Hypothalamus (tissue), 51 donors: ENCODE measurements around the gene LYPLA2.

ENCODE experiments used
- DNase-seq, 51 donors: peaks; one replicate each; lab custom pipeline; 2025; lab: John Stamatoyannopoulos, UW

LYPLA2 gene

DNA sequence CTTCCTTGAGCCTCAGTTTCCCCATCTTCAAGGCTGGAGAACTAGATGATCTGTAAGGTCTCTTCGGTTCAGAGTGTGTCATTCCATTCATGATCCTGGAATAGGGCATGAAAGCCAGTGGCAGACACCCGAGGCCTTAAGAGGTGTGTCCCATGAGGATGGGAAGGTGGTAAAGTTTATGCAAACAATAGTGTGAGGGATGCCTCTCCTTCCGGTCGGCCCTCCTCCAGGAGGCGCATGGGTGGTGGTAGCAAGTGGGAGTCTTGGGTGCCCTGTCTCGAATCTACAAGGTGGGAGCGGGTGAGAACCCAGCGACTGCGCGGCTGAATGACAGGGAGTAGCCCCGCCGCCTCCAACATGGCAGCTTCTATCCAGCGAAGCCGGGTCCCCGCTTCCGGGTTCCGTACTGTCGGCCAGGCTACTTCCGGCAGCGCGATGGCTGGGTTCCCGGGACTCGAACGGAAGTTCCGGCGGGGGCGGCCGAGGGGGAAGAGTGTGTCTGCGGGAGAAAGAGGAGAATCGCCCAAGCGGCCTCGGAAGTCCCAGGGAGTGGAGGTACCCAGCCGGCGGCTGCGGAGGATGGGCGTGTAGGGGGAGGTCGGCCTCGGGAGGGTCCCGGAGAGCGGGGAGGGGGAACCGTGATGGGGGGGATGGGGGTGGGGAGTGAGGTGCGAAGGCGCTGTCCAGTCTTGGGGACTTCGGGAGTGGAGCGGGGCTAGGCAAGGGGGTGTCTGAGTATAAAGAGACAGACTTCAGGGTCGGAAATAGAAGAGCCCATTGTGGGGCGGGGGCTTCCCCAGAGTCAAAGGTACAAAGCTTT lies at the start of gene LYPLA2:
TSS of gene LYPLA2 (plus strand) at position 450 of the 820 bp plus-strand sequence. CDS start 1,538 bp downstream, outside the sequence.
- peak; percentile 69 to 97 (median 92) for DNase-seq

DNA sequence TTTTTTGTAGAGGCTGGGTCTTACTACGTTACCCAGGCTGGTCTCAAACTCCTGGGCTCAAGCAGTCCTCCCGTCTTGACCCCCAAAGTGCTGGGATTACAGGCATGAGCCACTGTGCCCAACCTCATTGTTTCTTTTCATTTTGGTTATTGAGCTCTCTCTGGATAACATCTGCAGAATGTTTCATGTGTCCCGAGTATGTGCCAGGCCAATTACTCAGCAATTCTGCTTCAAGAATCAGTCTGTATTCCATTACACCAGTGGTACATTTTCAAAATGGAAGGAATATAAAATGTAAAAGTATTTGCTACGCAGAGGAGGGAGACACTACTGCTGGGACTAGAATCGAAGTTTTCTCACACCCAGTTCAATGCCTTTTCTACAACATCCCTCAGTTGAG lies 49.3 kb upstream of the LYPLA2 start:
- DNase-seq = no peak

DNA sequence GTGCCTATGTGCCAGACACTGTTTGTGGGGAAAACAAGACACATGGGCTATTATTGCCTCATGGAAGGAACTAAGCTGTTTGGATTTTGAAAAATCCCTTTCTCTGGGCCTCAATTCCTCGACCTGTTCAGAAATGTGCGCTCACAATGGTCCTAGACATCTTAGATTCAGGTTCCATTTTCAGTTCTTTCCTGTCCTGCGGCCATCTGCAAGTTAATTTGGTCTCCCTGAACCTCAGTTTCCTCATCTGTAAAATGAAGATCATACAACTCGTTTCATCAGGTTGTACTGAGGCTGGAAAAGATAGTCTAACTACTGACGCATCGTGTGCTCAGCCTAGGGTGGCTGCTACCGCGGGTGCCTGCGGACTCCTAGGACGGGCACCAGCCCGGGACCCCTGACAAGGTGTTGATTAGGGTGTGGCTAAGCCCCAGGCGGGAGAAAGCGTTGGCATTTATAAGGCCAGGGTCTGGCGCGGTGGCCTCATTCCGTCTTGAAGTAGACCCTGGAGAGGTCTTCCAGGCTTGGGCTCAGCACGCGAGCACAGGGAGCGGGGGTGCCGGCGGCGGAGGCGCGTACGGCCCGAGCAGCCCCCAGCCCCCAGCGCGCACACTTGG lies 48.2 kb upstream of the LYPLA2 start:
- peak in 5 of 51 donors; percentile 37 to 52 (median 50) for DNase-seq

DNA sequence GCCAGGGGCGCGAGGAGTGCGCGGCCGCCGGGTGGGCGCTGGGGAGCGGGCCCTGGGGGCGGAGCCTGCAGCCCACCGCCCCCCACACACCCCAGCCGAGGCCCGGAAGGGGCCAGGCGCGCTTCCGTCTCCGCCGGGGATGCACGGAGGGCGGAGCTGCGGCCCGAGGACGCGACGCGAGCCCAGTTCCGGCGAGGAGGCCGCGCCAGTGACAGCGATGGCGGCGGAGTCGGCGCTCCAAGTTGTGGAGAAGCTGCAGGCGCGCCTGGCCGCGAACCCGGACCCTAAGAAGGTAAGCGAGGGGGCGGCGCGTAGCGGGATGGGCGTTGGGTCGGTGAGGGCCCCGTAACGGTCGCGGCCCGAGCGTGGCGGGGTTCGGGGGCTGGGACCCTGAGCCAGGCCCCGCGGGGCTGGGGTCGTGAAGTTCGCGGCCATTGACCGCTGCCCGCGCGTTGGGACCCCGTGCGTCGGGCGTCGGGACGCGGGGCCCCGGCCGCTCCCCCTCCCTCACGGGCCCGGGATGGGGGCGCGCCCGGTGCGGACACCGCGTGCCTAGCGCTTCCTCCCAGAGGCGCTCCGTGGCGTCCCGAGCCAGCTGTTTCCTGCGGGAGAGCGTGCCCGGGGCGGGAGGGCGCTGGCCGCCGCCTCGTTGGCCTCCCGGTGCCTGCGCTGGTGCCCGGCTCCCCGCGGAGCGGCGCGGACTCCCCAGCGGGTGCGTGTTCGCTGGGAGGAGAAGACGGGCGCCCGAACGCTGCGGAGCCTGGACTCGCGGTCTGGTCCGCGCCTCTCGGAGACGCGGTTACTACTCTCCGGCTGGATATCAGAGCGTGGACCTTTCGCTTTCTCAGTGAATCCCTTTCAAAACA lies 47.4 kb upstream of the LYPLA2 start, which contains the start of gene ELOA:
TSS of gene ELOA (plus strand) at position 185 of the 866 bp plus-strand sequence. CDS start at position 218, 33 bp downstream.
- DNase-seq = peak in 46 of 51 donors; percentile 10 to 81 (median 59)

DNA sequence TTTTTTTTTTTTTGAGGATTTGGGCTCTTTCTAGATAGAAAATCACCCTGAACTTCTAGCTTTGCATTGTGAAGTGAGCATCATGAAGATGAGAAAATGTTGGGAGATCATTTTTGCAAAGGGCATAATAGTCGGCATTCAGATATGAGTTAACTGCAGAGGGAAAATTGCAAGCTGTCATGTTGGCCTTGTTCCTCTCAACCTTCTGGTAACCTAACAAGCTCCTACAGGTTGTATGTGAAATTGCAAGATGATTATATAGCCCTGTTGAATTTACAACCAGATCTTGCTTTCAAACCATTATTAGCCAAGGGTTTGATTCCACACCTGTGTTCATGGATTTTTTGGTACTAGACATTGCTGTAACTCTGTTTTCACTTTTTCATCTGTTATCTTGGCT lies 45.4 kb upstream of the LYPLA2 start:
- DNase-seq = no peak

DNA sequence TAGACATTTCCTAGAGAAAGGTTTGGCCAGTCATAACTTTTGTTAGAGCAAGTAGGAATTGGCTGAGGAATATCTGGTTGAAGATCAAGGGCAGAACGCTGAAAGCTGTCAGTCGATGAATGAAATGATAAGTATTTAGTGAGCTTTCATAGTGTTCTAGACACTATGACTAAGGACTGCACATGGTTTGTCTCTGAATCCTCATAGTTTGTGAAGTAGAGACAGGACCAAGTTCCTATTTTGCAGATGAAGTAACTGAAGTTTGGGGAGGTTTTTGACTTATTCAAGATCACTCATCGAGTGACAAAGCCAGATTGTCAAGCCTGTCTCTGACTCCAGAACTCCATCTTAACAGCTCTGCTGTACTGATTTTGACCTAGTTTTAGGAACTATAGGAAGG lies 42.9 kb upstream of the LYPLA2 start:
- no peak for DNase-seq

GRCh38 chr1:23751050-23751814 lies 39.7 kb upstream of the LYPLA2 start:
- peak in 3 of 51 donors; percentile 3 to 13 (median 7) for DNase-seq

DNA sequence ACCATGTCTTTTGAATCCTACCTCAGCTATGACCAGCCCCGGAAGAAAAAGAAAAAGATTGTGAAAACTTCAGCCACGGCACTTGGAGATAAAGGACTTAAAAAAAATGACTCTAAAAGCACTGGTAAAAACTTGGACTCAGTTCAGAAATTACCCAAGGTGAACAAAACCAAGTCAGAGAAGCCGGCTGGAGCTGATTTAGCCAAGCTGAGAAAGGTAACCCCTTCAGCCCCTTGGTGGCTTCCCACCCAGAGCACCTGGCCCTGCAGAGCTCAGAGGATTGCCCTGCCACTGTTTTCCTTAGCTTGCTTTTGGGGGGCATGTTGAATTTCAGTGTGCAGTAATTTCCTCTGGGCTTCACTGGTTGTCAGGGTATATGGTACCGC lies 39.1 kb upstream of the LYPLA2 start:
- no peak for DNase-seq

GRCh38 chr1:23752909-23753308 lies 38.0 kb upstream of the LYPLA2 start:
- no peak for DNase-seq

DNA sequence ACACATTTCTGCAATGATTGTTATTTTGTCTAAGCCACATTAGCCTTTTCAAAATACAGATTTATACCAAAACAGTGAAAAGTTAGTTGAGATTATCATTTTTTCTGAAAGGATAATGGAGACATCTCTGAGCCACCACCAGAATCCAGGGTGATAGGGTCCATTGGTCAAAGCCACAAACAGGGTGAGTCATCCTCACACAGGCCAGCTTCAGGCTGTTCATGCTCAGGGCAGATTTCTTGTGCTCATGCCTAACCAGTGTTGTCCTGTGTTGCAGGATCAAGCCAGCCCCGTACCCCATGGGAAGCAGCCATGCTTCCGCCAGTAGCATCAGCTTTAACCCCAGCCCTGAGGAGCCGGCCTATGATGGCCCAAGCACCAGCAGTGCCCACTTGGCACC lies 34.3 kb upstream of the LYPLA2 start:
- no peak for DNase-seq

DNA sequence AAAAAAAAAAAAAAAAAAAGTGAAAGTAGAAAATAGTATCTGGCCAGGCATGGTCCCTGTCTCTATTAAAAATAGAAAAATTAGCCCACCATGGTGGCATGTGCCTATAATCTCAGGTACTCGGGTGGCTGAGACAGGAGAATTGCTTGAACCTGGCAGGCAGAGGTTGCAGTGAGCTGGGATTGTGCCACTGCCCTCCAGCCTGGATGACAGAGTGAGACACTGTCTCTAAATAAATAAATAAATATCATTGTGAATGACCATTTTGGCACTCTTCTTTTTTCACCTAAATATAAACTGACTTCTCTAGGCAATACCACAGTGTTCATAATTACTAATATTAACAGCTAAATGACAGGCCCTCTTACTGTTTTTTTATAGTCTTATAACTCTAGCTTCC lies 33.1 kb upstream of the LYPLA2 start:
- no peak for DNase-seq

- DNase-seq = peak in 28 of 51 donors; percentile 2 to 62 (median 26)
Observed at GRCh38 chr1:23759277-23759676, 31.7 kb upstream of the LYPLA2 start.

GRCh38 chr1:23763041-23763577 lies 27.8 kb upstream of the LYPLA2 start:
- DNase-seq = no peak

DNA sequence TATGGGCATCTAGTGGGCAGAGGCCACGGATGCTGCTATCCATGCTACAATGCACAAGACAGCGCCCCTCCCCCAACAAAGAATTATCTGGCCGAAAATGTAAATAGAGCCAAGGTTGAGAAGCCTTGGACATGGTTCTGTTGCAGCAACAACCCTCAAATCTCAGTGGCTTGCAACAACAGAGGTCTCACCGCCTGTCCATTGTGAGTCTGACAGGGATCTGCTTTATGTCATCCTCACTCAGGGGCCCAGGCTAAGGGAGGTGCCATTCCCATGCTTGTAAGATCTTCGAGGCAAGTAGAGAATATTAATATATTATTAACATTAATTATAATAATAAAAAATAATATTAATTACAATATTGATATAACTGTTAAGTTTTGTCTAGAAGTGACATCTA lies 22.2 kb upstream of the LYPLA2 start:
- no peak for DNase-seq

DNA sequence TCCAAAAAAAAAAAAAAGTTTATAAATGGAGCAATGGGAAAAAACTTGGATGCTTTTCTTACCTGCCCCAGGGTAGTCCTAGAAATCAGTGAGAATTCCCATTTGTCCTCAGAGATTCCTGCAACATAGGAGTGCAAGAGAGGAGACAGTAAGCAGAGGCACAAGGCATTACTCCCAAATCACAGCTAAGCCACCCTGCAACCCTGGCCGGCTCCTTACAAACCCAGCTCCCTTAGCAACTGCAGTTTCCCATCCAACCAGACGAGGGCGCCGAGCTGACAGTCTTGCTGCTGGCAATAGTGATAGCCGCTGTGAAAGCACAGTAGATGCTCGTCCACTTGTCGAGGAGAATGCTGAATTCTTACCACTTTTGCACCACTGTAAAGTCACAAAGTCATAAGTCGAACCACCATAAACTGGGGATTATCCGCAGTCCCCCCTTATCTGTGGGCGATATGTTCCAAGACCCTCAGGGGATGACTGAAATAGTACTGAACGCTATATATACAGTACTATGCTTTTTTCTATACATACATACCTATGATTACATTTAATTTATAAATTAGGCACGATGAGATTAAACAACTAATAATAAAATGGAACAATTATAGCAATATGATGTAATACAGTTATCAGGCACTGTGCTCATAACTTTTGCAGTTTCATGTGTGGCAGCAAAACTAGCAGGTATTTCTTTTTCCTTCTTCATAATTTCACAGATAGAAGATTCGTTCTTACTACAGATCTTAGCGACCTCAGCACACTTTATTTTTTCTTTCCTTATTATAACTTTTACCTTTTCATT lies 18.7 kb upstream of the LYPLA2 start:
- peak in 47 of 51 donors; percentile 9 to 93 (median 64) for DNase-seq

- DNase-seq = no peak
Observed at GRCh38 chr1:23772854-23773242, 18.1 kb upstream of the LYPLA2 start.

- no peak for DNase-seq
Observed at GRCh38 chr1:23774174-23774880, 16.6 kb upstream of the LYPLA2 start.

- DNase-seq = no peak
Observed at GRCh38 chr1:23776217-23776616, 14.7 kb upstream of the LYPLA2 start.
